ENCODE measurements around the gene TMEM106A. TPM values are rescaled to one million over a fixed set of nuclear protein-coding genes. Genes with fewer than 3 reads are reported as not detected.

Gene TMEM106A
- total and polyA plus RNA-seq, 9 of the 15 experiments (the other 6 are each of a cell fraction or from before 2014, with no cell fraction given): 0.03 to 0.29 (median 0.15) TPM

- TF ChIP-seq KDM5B (IDR thresholded peaks at IDR 0.05; ENCODE audit: insufficient replicate concordance, low read depth, low read length): peak; percentile 25
- no peak for TF ChIP-seq HMBOX1 (IDR thresholded peaks at IDR 0.05)
- TF ChIP-seq ZNF384 (IDR thresholded peaks at IDR 0.05; ENCODE audit: low read depth, low read length): no peak
- no peak for TF ChIP-seq ELK1 (CRISPR knock-in tag; IDR thresholded peaks at IDR 0.05)
- TF ChIP-seq ZNF316 (IDR thresholded peaks at IDR 0.05): no peak
- TF ChIP-seq CREB1 (IDR thresholded peaks at IDR 0.05): no peak
- TF ChIP-seq CREB1 (CRISPR knock-in tag; IDR thresholded peaks at IDR 0.05): no peak
- TF ChIP-seq TEAD1 (CRISPR knock-in tag; IDR thresholded peaks at IDR 0.05): no peak
- no peak for TF ChIP-seq KAT2B (IDR thresholded peaks at IDR 0.05; ENCODE audit: low read depth, low read length)
- TF ChIP-seq NFE2L1 (tag; IDR thresholded peaks at IDR 0.05; ENCODE audit: borderline replicate concordance, low read depth): no peak
- no peak for TF ChIP-seq KDM1A (IDR thresholded peaks at IDR 0.05)
- TF ChIP-seq PHB2 (IDR thresholded peaks at IDR 0.05; ENCODE audit: low read depth): no peak
- TF ChIP-seq CTBP1 (IDR thresholded peaks at IDR 0.05; ENCODE audit: borderline replicate concordance): 0 out of 2 replicates have a peak, but pooled peaks have one; percentile 27
- TF ChIP-seq TGIF2 (CRISPR knock-in tag; IDR thresholded peaks at IDR 0.05): no peak
- no peak for TF ChIP-seq RBM25 (IDR thresholded peaks at IDR 0.05; ENCODE audit: low read depth, low read length, severe bottlenecking)
- no peak for TF ChIP-seq ZZZ3 (IDR thresholded peaks at IDR 0.05)
- TF ChIP-seq DNMT1 (IDR thresholded peaks at IDR 0.05): no peak
- 0 out of 2 replicates have a peak, but pooled peaks have one; percentile 12 for TF ChIP-seq L3MBTL2 (IDR thresholded peaks at IDR 0.05)
- TF ChIP-seq EHMT2 (IDR thresholded peaks at IDR 0.05): no peak
- no peak for TF ChIP-seq NCOA4 (IDR thresholded peaks at IDR 0.05; ENCODE audit: partially characterized antibody)
- TF ChIP-seq GABPA (tag; conservative IDR thresholded peaks at IDR 0.05; ENCODE audit: low read depth): peak; percentile 72
- no peak for TF ChIP-seq ZNF79 (CRISPR knock-in tag; IDR thresholded peaks at IDR 0.05; ENCODE audit: low read depth)
- no peak for TF ChIP-seq SNAPC5 (CRISPR knock-in tag; IDR thresholded peaks at IDR 0.05)
- no peak for TF ChIP-seq NR4A1 (CRISPR knock-in tag; IDR thresholded peaks at IDR 0.05)
- TF ChIP-seq NR4A1 (tag; IDR thresholded peaks at IDR 0.05): 0 out of 2 replicates have a peak, but pooled peaks have one; percentile 6
- no peak for TF ChIP-seq PURB (CRISPR knock-in tag; IDR thresholded peaks at IDR 0.05; ENCODE audit: low read depth)
- no peak for TF ChIP-seq MAFG (tag; conservative IDR thresholded peaks at IDR 0.05)
- no peak for TF ChIP-seq ADNP (tag; IDR thresholded peaks at IDR 0.05)
Measured at GRCh38 chr17:43171586-43172487, 39.8 kb upstream of the TMEM106A start (continued).

Data from K562 (cell line).